H9 (cell line): ENCODE measurements around the gene FBLN2. TPM values are rescaled to one million over a fixed set of nuclear protein-coding genes. Genes with fewer than 3 reads are reported as not detected.
A peak's percentile ranks its signal among the peaks of the same experiment; 100 is the strongest.

Experiments used
- DNase-seq: peaks from one replicate; pipeline ENCODE4 v3.0.0-alpha.2; 2017
- H2AFZ ChIP-seq: one replicate; pipeline ENCODE4 v1.6.1; 2013; ENCODE audit warnings: mild to moderate bottlenecking, low read length, control low read depth, moderate library complexity
- H2AK5ac ChIP-seq: 2 replicates; pipeline ENCODE4 v1.6.1; 2013; ENCODE audit warnings: low read length, control low read depth, mixed read lengths; ENCODE audit not compliant: insufficient read length
- H2BK120ac ChIP-seq: one replicate; pipeline ENCODE4 v1.6.1; 2013; ENCODE audit warnings: low read depth, mild to moderate bottlenecking, low read length, control low read depth, inconsistent platforms; ENCODE audit not compliant: poor library complexity, severe bottlenecking
- H2BK12ac ChIP-seq: 2 replicates; pipeline ENCODE4 v1.6.1; 2013; ENCODE audit warnings: low read length, control low read depth, mixed read lengths, low read depth; ENCODE audit not compliant: insufficient read length
- H2BK15ac ChIP-seq: 2 replicates; pipeline ENCODE4 v1.6.1; 2013; ENCODE audit warnings: low read depth, low read length, control low read depth
- H2BK20ac ChIP-seq: one replicate; pipeline ENCODE4 v1.6.1; 2013; ENCODE audit warnings: low read depth, mild to moderate bottlenecking, low read length, control low read depth, inconsistent platforms; ENCODE audit not compliant: poor library complexity, severe bottlenecking
- H2BK5ac ChIP-seq: 2 replicates; pipeline ENCODE4 v1.6.1; 2013; ENCODE audit warnings: low read length, control low read depth, mixed read lengths; ENCODE audit not compliant: insufficient read length
- H3K14ac ChIP-seq: 2 replicates; pipeline ENCODE4 v1.6.1; 2013; ENCODE audit warnings: low read length, control low read depth; ENCODE audit not compliant: insufficient read depth
- H3K18ac ChIP-seq: 2 replicates; pipeline ENCODE4 v1.6.1; 2013; ENCODE audit warnings: low read depth, mild to moderate bottlenecking, mixed read lengths, low read length, control low read depth; ENCODE audit not compliant: insufficient read length
- H3K23ac ChIP-seq: 2 replicates; pipeline ENCODE4 v1.6.1; 2013; ENCODE audit warnings: low read length, control low read depth, mixed read lengths, low read depth; ENCODE audit not compliant: insufficient read length
- H3K23me2 ChIP-seq: 2 replicates; pipeline ENCODE4 v1.6.1; 2013; ENCODE audit warnings: low read depth, mild to moderate bottlenecking, mixed read lengths, low read length, control low read depth; ENCODE audit not compliant: insufficient read length, poor library complexity, severe bottlenecking
- H3K27ac ChIP-seq: 2 replicates; pipeline ENCODE4 v1.5.1; 2013; ENCODE audit warnings: low read length, control low read depth, mixed read lengths, low read depth; ENCODE audit not compliant: insufficient read length
- H3K27me3 ChIP-seq: 2 replicates; pipeline ENCODE4 v1.6.1; 2013; ENCODE audit warnings: low read length, control low read depth, inconsistent platforms; ENCODE audit not compliant: insufficient read depth
- H3K4ac ChIP-seq: 2 replicates; pipeline ENCODE4 v1.6.1; 2013; ENCODE audit warnings: low read depth, mild to moderate bottlenecking, control low read depth, inconsistent platforms, low read length, moderate library complexity
- H3K4me1 ChIP-seq: 2 replicates; pipeline ENCODE4 v1.6.1; 2013; ENCODE audit warnings: low read length, control low read depth, inconsistent platforms; ENCODE audit not compliant: insufficient read depth
- H3K4me2 ChIP-seq: 2 replicates; pipeline ENCODE4 v1.6.1; 2013; ENCODE audit warnings: low read length, control low read depth, mixed read lengths; ENCODE audit not compliant: insufficient read length, insufficient read depth
- H3K56ac ChIP-seq: 2 replicates; pipeline ENCODE4 v1.6.1; 2013; ENCODE audit warnings: low read depth, mild to moderate bottlenecking, mixed read lengths, low read length, control low read depth; ENCODE audit not compliant: insufficient read length
- H3K79me1 ChIP-seq: 2 replicates; pipeline ENCODE4 v1.6.1; 2013; ENCODE audit warnings: low read depth, mild to moderate bottlenecking, moderate library complexity, low read length, control low read depth, inconsistent platforms; ENCODE audit not compliant: insufficient read depth, poor library complexity, severe bottlenecking
- H3K79me2 ChIP-seq: 2 replicates; pipeline ENCODE4 v1.6.1; 2013; ENCODE audit warnings: low read length, control low read depth, inconsistent platforms; ENCODE audit not compliant: insufficient read depth
- H3K9ac ChIP-seq: 2 replicates; pipeline ENCODE4 v1.6.1; 2013; ENCODE audit warnings: low read length, control low read depth, mixed read lengths; ENCODE audit not compliant: insufficient read length; ENCODE audit errors: extremely low read depth
- H3K9me3 ChIP-seq: one replicate; pipeline ENCODE4 v1.6.1; 2013; ENCODE audit warnings: low read depth, low read length, inconsistent platforms; ENCODE audit not compliant: control insufficient read depth
- H3T11ph ChIP-seq: one replicate; pipeline ENCODE4 v1.6.1; 2013; ENCODE audit warnings: mild to moderate bottlenecking, low read length, control low read depth, inconsistent platforms
- H4K20me1 ChIP-seq: one replicate; pipeline ENCODE4 v1.6.1; 2013; ENCODE audit not compliant: control insufficient read depth, insufficient read length, insufficient read depth
- H4K5ac ChIP-seq: 2 replicates; pipeline ENCODE4 v1.6.1; 2013; ENCODE audit warnings: low read depth, mild to moderate bottlenecking, mixed read lengths, low read length, control low read depth; ENCODE audit not compliant: insufficient read length
- H4K8ac ChIP-seq: replicated peaks from 2 replicates; pipeline ENCODE4 v1.6.1; 2013; ENCODE audit warnings: low read length, control low read depth, mixed read lengths, low read depth; ENCODE audit not compliant: insufficient read length
- H4K91ac ChIP-seq: 2 replicates; pipeline ENCODE4 v1.6.1; 2013; ENCODE audit warnings: low read depth, mild to moderate bottlenecking, moderate library complexity, mixed read lengths, low read length, control low read depth; ENCODE audit not compliant: insufficient read length
- H3K27ac Mint-ChIP-seq, 3 experiments: 2 replicates in 2 of 3; 3 replicates in 1 of 3; pipeline ENCODE4 v1.8.0; 2020 to 2021; ENCODE audit warnings: mixed read lengths in 3 of 3, mild to moderate bottlenecking in 1 of 3, moderate library complexity in 1 of 3
- H3K27me3 Mint-ChIP-seq: 2 replicates; pipeline ENCODE4 v1.8.0; 2021; ENCODE audit warnings: low read depth, mild to moderate bottlenecking, moderate library complexity, mixed read lengths
- H3K36me3 Mint-ChIP-seq, 3 experiments: 2 replicates in 2 of 3; 3 replicates in 1 of 3; pipeline ENCODE4 v1.8.0; 2020 to 2021; ENCODE audit warnings: low read depth in 3 of 3, mixed read lengths in 3 of 3; ENCODE audit not compliant: insufficient read depth in 1 of 3
- H3K4me1 Mint-ChIP-seq, 2 experiments: 2 replicates each; pipeline ENCODE4 v1.8.0; 2020; ENCODE audit warnings: mixed read lengths in 2 of 2
- H3K4me3 Mint-ChIP-seq, 2 experiments: 2 replicates in 1 of 2; 3 replicates in 1 of 2; pipeline ENCODE4 v1.8.0; 2020 to 2021; ENCODE audit warnings: mild to moderate bottlenecking in 2 of 2, mixed read lengths in 2 of 2, moderate library complexity in 1 of 2
- H3K9me3 Mint-ChIP-seq, 2 experiments: 2 replicates in 1 of 2; 3 replicates in 1 of 2; pipeline ENCODE4 v1.8.0; 2020; ENCODE audit warnings: mild to moderate bottlenecking in 2 of 2, mixed read lengths in 2 of 2, moderate library complexity in 1 of 2
- WGBS: extraction: QIAGEN DNeasy Blood & Tissue Kit; methylation state at CpG from one replicate; pipeline ENCODE4 v1.1.7; 2013; ENCODE audit warnings: missing lambda C conversion rate, low lambda C conversion rate, mixed read lengths; ENCODE audit not compliant: insufficient read length; ENCODE audit errors: extremely low coverage; 5-methylcytosine and 5-hydroxymethylcytosine counted together
- total RNA-seq: library from RNA; stranded (reverse); gene quantifications from 2 replicates; pipeline ENCODE4 v1.2.1, GENCODE V29; 2021
- TF ChIP-seq, protein P1 (sequence below): fragments of 200-600 bp; sonication (generic); conservative IDR thresholded peaks from 3 replicates; pipeline ENCODE4 v1.8.0; 2021; ENCODE audit warnings: antibody characterized with exemption, mild to moderate bottlenecking

The FBLN2 gene
- total RNA-seq, 1 experiment from 2014 or later = 11.8 TPM

DNA sequence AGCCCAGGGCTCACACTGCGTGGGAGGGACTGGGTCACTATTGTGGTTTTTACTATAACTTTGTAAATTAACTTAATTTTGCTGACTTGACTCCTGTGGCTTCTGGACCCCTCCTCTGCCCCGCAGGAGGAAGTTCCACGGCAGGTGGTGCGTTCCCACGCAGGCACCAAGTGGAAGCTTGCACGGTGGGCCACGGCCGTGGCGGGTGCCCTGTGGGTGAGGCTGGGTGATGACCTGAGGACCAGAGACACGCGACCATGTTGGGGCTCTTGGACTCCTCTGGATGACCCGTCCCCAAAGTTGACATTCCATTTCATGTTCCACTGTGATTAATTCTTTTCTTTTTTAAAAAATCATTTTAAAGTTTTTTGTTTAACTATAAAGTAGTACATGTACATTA, 89.0 kb downstream of the FBLN2 start:
- Mint-ChIP-seq H3K27ac (peak overlapping the region in 1 of 3 experiments; percentile 70; a peak in 1 of 7 replicates), H3K9me3 (no peaks in the 10 kb centered on the region), H3K4me3 (no peak overlapping the region), H3K27me3 (no peaks in the 10 kb centered on the region; the same call in 1 of the 2 replicates), H3K4me1 (no peaks in the 10 kb centered on the region), H3K36me3 (no peaks in the 10 kb centered on the region)
- no peak overlapping the region for H3T11ph ChIP-seq
- no peaks in the 10 kb centered on the region for H3K9me3 ChIP-seq
- no CpG with 5 or more reads among the region's 12 CpGs for WGBS
- no peaks in the 10 kb centered on the region for H3K23me2 ChIP-seq
- H3K4me1 ChIP-seq = no peaks in the 10 kb centered on the region
- no peak overlapping the region for H2AK5ac ChIP-seq
- no peak overlapping the region for H3K56ac ChIP-seq
- H3K4ac ChIP-seq = no peak overlapping the region
- no peaks in the 10 kb centered on the region for H3K27me3 ChIP-seq
- DNase-seq = no peak
- no peak overlapping the region for H2BK120ac ChIP-seq
- H2BK5ac ChIP-seq = no peak overlapping the region
- no peak overlapping the region for H3K27ac ChIP-seq
- H3K4me2 ChIP-seq = no peak overlapping the region
- TF ChIP-seq, protein P1, sequence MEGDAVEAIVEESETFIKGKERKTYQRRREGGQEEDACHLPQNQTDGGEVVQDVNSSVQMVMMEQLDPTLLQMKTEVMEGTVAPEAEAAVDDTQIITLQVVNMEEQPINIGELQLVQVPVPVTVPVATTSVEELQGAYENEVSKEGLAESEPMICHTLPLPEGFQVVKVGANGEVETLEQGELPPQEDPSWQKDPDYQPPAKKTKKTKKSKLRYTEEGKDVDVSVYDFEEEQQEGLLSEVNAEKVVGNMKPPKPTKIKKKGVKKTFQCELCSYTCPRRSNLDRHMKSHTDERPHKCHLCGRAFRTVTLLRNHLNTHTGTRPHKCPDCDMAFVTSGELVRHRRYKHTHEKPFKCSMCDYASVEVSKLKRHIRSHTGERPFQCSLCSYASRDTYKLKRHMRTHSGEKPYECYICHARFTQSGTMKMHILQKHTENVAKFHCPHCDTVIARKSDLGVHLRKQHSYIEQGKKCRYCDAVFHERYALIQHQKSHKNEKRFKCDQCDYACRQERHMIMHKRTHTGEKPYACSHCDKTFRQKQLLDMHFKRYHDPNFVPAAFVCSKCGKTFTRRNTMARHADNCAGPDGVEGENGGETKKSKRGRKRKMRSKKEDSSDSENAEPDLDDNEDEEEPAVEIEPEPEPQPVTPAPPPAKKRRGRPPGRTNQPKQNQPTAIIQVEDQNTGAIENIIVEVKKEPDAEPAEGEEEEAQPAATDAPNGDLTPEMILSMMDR = no peak
- H2AFZ ChIP-seq = no peak overlapping the region
- H3K9ac ChIP-seq = no peak overlapping the region
- H4K5ac ChIP-seq = no peak overlapping the region
- H3K23ac ChIP-seq = no peak overlapping the region
- H3K79me2 ChIP-seq = no peaks in the 10 kb centered on the region
- H4K20me1 ChIP-seq = no peaks in the 10 kb centered on the region
- H3K18ac ChIP-seq = no peak overlapping the region
- no peak overlapping the region for H4K91ac ChIP-seq
- no peaks in the 10 kb centered on the region for H3K79me1 ChIP-seq
- H2BK12ac ChIP-seq = no peak overlapping the region
- H4K8ac ChIP-seq = no peak overlapping the region
- H3K14ac ChIP-seq = no peak overlapping the region
- H2BK15ac ChIP-seq = no peak overlapping the region
- no peak overlapping the region for H2BK20ac ChIP-seq
